Karpas-422 (cell line): ENCODE data around the gene CASP3. TPM values are rescaled to one million over a fixed set of nuclear protein-coding genes. Genes with fewer than 3 reads are reported as not detected.

Experiments
- DNase-seq: peaks from one replicate; pipeline ENCODE4 v3.0.0-alpha.2; 2015
- H2AFZ ChIP-seq: fragments of 200-600 bp; sonication (generic); 2 replicates; pipeline ENCODE4 v1.6.1; 2014; ENCODE audit warnings: antibody characterized with exemption, low read length, mixed read lengths
- H3K27ac ChIP-seq: fragments of 200-600 bp; sonication (generic); 2 replicates; pipeline ENCODE4 v1.5.1; 2014; ENCODE audit warnings: mild to moderate bottlenecking, low read length, moderate library complexity
- H3K27me3 ChIP-seq: fragments of 200-600 bp; sonication (generic); 2 replicates; pipeline ENCODE4 v1.6.1; 2014; ENCODE audit warnings: low read length, mixed read lengths
- H3K36me3 ChIP-seq: fragments of 200-600 bp; sonication (generic); 2 replicates; pipeline ENCODE4 v1.6.1; 2014; ENCODE audit warnings: low read length, mixed read lengths; ENCODE audit not compliant: insufficient read depth
- H3K4me1 ChIP-seq: fragments of 200-600 bp; sonication (generic); 2 replicates; pipeline ENCODE4 v1.6.1; 2014; ENCODE audit warnings: mild to moderate bottlenecking, low read length, mixed read lengths
- H3K4me2 ChIP-seq: fragments of 200-600 bp; sonication (generic); 2 replicates; pipeline ENCODE4 v1.6.1; 2014; ENCODE audit warnings: low read length, low read depth, mild to moderate bottlenecking; ENCODE audit not compliant: poor library complexity, severe bottlenecking
- H3K4me3 ChIP-seq: fragments of 200-600 bp; sonication (generic); 2 replicates; pipeline ENCODE4 v1.5.1; 2014; ENCODE audit warnings: mild to moderate bottlenecking, antibody characterized with exemption, low read length, mixed read lengths
- H3K79me2 ChIP-seq: fragments of 200-600 bp; sonication (generic); 2 replicates; pipeline ENCODE4 v1.6.1; 2014; ENCODE audit warnings: mild to moderate bottlenecking, low read length, mixed read lengths
- H3K9ac ChIP-seq: fragments of 200-600 bp; sonication (generic); 2 replicates; pipeline ENCODE4 v1.6.0; 2014; ENCODE audit warnings: low read length
- H3K9me2 ChIP-seq: fragments of 200-600 bp; sonication (generic), shearing (Covaris generic); replicated peaks from 2 replicates; pipeline ENCODE4 v1.6.0; 2014; ENCODE audit warnings: mild to moderate bottlenecking, low read length, moderate library complexity; ENCODE audit not compliant: insufficient read depth
- H3K9me3 ChIP-seq: fragments of 300-700, 200-600 bp; sonication (generic); 2 replicates; pipeline ENCODE4 v1.6.1; 2014; ENCODE audit warnings: low read length, mixed read lengths
- H4K20me1 ChIP-seq: fragments of 200-600 bp; sonication (generic); 2 replicates; pipeline ENCODE4 v1.6.1; 2014; ENCODE audit warnings: mild to moderate bottlenecking, antibody characterized with exemption, low read length, low read depth; ENCODE audit not compliant: insufficient read depth
- total RNA-seq: library from RNA; depleted of rRNA; stranded (reverse); fragments of >200 nt; shearing (Covaris generic); gene quantifications from 2 replicates; pipeline ENCODE4 v1.2.3, GENCODE V29; 2014; ENCODE audit warnings: low replicate concordance; rRNA removed

CASP3 gene
- total RNA-seq, result 12.2 and 22.5 TPM in 2 replicates

DNA sequence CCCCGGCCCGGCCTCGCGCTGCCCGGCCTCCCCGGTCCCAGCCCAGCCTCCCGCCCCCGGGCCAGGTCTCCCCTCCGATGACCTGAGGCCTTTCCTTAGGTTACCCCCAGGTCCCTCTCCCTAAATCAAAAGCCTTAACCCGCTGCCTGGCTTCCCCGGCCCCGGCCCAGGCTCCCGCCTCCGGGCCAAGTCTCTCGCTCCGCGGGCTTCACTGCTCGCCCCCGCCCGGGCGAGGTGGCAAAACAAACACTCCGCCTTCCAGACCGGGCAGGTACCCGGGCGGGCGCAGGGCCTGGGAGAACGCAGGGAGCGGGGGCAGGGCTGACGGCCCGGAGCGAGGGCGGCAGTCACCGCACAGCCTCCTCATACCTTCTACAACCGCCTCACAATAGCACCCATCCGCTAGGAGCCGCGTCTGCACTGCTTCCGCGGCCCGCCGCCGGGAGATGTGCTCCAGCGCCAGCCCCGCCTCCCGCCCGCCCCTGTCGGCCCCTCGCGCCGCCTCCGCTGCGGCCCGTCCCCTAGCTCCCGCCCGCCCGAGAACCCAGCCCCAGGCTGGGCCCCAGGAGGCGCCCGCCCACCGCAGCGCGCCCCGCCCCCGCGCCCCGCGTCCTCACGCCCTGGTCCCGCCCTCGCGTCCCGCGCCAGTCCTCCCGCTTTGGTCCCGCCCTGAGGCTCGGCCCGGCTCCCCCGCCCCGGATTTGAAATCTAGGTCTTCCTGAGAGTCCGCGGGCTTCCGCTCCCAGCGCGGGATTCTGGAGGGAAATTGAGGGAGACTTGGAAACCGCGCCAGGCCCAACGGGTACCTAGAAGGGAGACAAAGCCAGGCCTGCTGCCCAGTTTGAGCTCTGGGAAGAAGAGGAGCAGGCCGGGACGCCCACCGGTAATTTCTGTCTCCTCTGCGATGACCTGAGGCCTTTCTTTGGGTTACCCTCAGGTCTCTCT, at the start of gene CASP3, which contains the start of gene PRIMPOL:
Gene CASP3, minus strand, starts transcription at position 422 of the 945 bp plus-strand sequence. CDS start 10,994 bp downstream, outside the sequence.
Gene PRIMPOL, plus strand, starts transcription at position 713 of the 945 bp plus-strand sequence. CDS start 7,403 bp downstream, outside the sequence.
- Histone ChIP-seq H2AFZ (no peak within 1 kb of the TSS), H3K9me3 (no peaks in the 10 kb centered on the region), H3K27ac (peak within 1 kb of the TSS; percentile 70), H3K4me3 (peak within 1 kb of the TSS; percentile 91), H4K20me1 (no peaks in the 10 kb centered on the region), H3K9me2 (no peaks in the 10 kb centered on the region), H3K27me3 (no peaks in the 10 kb centered on the region), H3K9ac (peak within 1 kb of the TSS; percentile 94), H3K4me1 (peaks cover 39% of the 10 kb centered on the region), H3K79me2 (peaks cover 62% of the 10 kb centered on the region), H3K4me2 (peak within 1 kb of the TSS; percentile 88), H3K36me3 (0 out of 2 replicates have a peak, but pooled peaks cover 2% of the 10 kb centered on the region)
- peak; percentile 95 for DNase-seq

DNA sequence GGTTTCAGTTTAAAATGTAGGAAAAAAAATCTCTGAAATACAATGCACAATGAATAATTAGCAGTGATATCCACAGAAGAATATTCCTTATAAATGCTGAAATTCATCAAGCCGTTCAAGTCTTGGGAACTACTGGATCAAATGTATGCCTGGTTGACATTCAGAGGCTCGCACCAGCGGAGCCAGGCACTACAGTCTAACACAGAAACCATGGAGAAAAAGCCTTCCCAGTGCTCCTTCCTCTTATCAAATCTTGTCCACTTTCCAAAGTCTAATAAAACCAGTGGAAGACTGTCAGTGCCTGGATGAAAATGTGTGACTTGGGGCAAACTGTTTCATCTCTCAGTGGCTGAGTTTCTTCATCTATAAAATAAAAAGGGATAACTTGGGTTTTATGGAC, 48.7 kb upstream of the CASP3 start:
- no peaks in the 10 kb centered on the region for H3K79me2 ChIP-seq
- no peak overlapping the region for H3K27ac ChIP-seq
- DNase-seq, result no peak
- H2AFZ ChIP-seq, result no peak overlapping the region
- H3K4me3 ChIP-seq, result no peak overlapping the region
- H3K9me3 ChIP-seq, result no peaks in the 10 kb centered on the region
- H3K36me3 ChIP-seq, result peaks cover 15% of the 10 kb centered on the region; the same call in 1 of the 2 replicates
- no peaks in the 10 kb centered on the region for H3K9me2 ChIP-seq
- H4K20me1 ChIP-seq, result no peaks in the 10 kb centered on the region
- no peaks in the 10 kb centered on the region for H3K4me1 ChIP-seq
- H3K27me3 ChIP-seq, result no peaks in the 10 kb centered on the region
- H3K9ac ChIP-seq, result no peak overlapping the region
- no peak overlapping the region for H3K4me2 ChIP-seq

DNA sequence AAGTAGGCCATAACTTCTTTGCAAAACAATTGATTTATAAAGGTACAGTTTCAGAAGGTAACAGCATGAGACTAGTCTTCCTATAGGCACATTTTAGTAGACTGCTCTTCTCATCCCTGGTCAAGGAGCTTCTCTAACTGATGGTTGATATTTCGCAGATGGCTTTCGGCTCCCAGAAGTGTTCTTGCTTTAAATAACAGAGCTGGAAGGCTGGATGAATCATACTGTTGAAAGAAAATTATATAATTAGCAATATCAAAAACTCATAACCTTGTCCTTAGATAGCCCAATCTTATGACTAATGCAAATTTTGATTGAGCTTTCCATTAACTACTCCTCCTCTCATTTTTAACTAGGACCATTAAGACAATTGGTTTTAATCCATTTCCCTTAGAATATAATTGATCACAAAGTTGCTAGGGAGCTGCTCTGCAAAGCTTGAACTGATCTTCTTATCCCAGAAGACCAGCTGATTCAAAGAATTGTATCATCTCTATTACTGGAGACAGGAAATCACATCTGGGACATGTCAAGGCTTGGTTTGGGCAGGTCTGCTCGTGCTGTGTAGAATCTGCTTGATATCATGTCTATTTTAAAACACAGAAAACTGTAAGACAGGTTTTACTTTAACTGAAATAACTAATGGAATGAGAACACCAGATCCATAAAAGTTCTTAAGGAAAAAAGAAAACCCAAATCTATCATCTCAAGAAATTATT, 46.1 kb upstream of the CASP3 start:
- Histone ChIP-seq H3K9ac (no peak overlapping the region), H4K20me1 (no peaks in the 10 kb centered on the region), H3K27me3 (no peaks in the 10 kb centered on the region), H3K4me1 (no peaks in the 10 kb centered on the region), H3K79me2 (no peaks in the 10 kb centered on the region), H3K4me3 (no peak overlapping the region), H3K27ac (no peak overlapping the region), H3K36me3 (peaks cover 12% of the 10 kb centered on the region; the same call in 1 of the 2 replicates), H3K4me2 (no peak overlapping the region), H3K9me2 (no peaks in the 10 kb centered on the region), H3K9me3 (no peaks in the 10 kb centered on the region), H2AFZ (no peak overlapping the region)
- no peak for DNase-seq

DNA sequence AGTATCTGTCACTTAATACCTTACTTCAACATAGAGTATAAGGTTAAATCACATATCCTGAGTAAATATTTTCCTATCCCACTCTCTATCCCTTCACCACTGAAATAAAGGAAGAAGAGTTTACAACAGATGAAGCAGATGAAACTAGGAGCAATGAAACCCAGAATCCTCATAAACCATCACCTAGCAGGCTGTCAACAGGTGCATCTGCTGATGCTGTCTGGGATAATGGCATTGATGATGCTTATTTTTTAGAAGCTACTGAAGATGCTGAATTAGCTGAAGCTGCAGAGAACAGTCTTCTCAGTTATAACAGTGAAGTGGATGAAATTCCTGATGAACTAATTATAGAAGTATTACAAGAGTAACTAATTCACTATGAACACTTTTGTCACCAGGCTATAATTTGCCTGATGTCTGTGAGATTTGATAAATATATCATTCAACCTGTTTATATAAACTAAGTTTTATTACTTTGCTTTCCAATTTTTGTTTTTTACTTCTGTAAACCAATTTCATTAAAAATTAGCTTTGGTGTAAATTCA, 45.2 kb upstream of the CASP3 start:
- Histone ChIP-seq H2AFZ (no peak overlapping the region), H3K9me3 (no peaks in the 10 kb centered on the region), H4K20me1 (no peaks in the 10 kb centered on the region), H3K4me1 (no peaks in the 10 kb centered on the region), H3K79me2 (no peaks in the 10 kb centered on the region), H3K9ac (no peak overlapping the region), H3K9me2 (no peaks in the 10 kb centered on the region), H3K36me3 (peaks cover 12% of the 10 kb centered on the region; the same call in 1 of the 2 replicates), H3K27ac (no peak overlapping the region), H3K4me3 (no peak overlapping the region), H3K27me3 (no peaks in the 10 kb centered on the region), H3K4me2 (no peak overlapping the region)
- no peak for DNase-seq

DNA sequence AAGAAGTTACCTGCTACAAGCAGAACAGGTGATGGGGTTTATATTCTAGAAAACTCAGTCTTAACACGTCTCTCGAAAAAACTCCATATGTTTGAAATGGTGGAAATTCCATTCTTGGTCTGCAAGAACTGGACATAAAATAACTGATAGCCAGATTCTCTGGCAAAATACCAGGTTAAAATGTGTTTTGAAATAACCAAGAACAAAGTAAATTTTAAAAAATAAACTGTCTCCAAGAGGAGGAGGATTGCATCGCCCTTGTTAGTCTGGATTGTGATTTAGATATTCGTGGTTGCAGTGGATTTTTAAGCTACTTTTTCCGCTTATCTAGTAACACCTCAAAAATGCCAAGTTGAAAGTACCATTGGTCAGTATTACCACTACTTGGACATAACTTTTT, 43.8 kb upstream of the CASP3 start:
- Histone ChIP-seq H3K9ac (no peak overlapping the region), H3K9me2 (no peaks in the 10 kb centered on the region), H3K4me2 (no peak overlapping the region), H3K27ac (no peak overlapping the region), H3K27me3 (no peaks in the 10 kb centered on the region), H3K79me2 (no peaks in the 10 kb centered on the region), H3K4me3 (no peak overlapping the region), H3K4me1 (no peaks in the 10 kb centered on the region), H3K36me3 (peaks cover 12% of the 10 kb centered on the region; the same call in 1 of the 2 replicates), H4K20me1 (no peaks in the 10 kb centered on the region), H3K9me3 (no peaks in the 10 kb centered on the region), H2AFZ (no peak overlapping the region)
- no peak for DNase-seq

DNA sequence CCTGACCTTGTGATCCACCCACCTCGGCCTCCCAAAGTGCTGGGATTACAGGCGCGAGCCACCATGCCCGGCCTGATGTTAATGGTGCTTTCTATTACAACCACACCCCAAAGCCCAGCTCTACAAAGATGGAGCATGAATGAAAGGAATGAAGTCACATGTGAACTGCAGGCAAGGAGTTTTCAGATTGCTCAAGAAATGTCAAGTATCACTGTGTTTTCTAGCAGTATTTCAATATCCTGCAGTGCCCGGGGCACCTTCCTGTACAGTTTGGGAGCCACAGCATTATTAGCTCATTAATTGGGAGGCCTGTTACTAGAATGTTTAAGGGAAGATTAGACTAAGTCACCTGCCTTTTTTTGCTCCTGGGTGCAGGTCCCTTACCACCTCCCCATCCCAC, 40.4 kb upstream of the CASP3 start:
- no peak overlapping the region for H3K4me2 ChIP-seq
- H3K27ac ChIP-seq, result no peak overlapping the region
- H3K9ac ChIP-seq, result no peak overlapping the region

DNA sequence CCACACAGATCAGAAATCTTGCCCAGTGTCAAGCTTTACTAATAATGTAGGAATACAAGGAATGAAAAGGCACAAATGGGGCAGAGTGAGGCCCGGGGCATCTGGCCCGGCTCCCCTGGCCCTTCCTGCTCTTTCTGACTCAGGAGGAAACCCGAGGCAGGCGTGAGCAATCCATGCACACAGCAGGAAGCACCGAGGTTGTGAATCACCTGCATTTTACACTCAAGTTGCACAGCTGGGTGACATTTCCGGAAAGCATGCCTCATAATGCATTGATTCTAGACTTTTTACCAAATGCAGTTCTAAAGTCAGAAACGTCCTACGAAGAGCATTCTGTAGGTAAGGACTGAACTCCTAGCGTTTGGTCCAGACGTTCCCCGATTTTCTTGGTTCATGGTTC, 39.2 kb upstream of the CASP3 start:
- Histone ChIP-seq H3K9me2 (no peaks in the 10 kb centered on the region), H3K27ac (no peak overlapping the region), H3K4me3 (no peak overlapping the region), H3K27me3 (no peaks in the 10 kb centered on the region), H3K9me3 (no peaks in the 10 kb centered on the region), H3K79me2 (no peaks in the 10 kb centered on the region), H3K36me3 (no peaks in the 10 kb centered on the region; the same call in 1 of the 2 replicates), H3K9ac (no peak overlapping the region), H2AFZ (no peak overlapping the region), H3K4me1 (no peaks in the 10 kb centered on the region), H4K20me1 (no peaks in the 10 kb centered on the region), H3K4me2 (no peak overlapping the region)
- DNase-seq, result no peak

More for the DNA sequence above, 40.4 kb upstream of the CASP3 start:
- Histone ChIP-seq H3K79me2 (no peaks in the 10 kb centered on the region), H2AFZ (no peak overlapping the region), H3K9me3 (no peaks in the 10 kb centered on the region), H3K9me2 (no peaks in the 10 kb centered on the region), H3K4me1 (no peaks in the 10 kb centered on the region), H4K20me1 (no peaks in the 10 kb centered on the region), H3K36me3 (peaks cover 8% of the 10 kb centered on the region; the same call in 1 of the 2 replicates), H3K4me3 (no peak overlapping the region), H3K27me3 (no peaks in the 10 kb centered on the region)
- no peak for DNase-seq
